NT2/D1 (cell line): Measurements from ENCODE around the gene TRIM46.
"Not testable (repeated sequence)": the region's sequence is repeated elsewhere in the genome, so short reads cannot be mapped to it uniquely, and the experiment has no call there.

ENCODE experiments used
- DNase-seq: peaks from one replicate; pipeline ENCODE4 v3.0.0-alpha.2; 2011; ENCODE audit warnings: low read depth, low spot score
- H3K27me3 ChIP-seq: 2 replicates; pipeline ENCODE4 v1.6.0; 2011; ENCODE audit warnings: mild to moderate bottlenecking; ENCODE audit not compliant: insufficient read length, insufficient read depth
- H3K36me3 ChIP-seq: 2 replicates; pipeline ENCODE4 v1.6.1; 2011; ENCODE audit warnings: mild to moderate bottlenecking, low read length, mixed read lengths; ENCODE audit not compliant: insufficient read depth, insufficient read length
- H3K4me1 ChIP-seq: 2 replicates; pipeline ENCODE4 v1.5.1; 2011; ENCODE audit not compliant: insufficient read depth, insufficient read length
- H3K4me3 ChIP-seq: 2 replicates; pipeline ENCODE4 v1.5.1; 2011; ENCODE audit warnings: low read depth; ENCODE audit not compliant: insufficient read length
- H3K9ac ChIP-seq: 2 replicates; pipeline ENCODE4 v1.6.0; 2011; ENCODE audit warnings: low read depth; ENCODE audit not compliant: insufficient read length
- H3K9me3 ChIP-seq: 2 replicates; pipeline ENCODE4 v1.5.1; 2011; ENCODE audit warnings: mild to moderate bottlenecking, low read length; ENCODE audit not compliant: insufficient read depth
- SUZ12 ChIP-seq: IDR thresholded peaks from 2 replicates; pipeline ENCODE4 v1.6.1; 2011; ENCODE audit not compliant: insufficient read length, insufficient read depth; ENCODE audit errors: extremely low read depth
- YY1 ChIP-seq: IDR thresholded peaks from 2 replicates; pipeline ENCODE4 v1.6.1; 2011; ENCODE audit not compliant: insufficient read length, insufficient read depth
- ZNF274 ChIP-seq: IDR thresholded peaks from 2 replicates; pipeline ENCODE4 v1.6.1; 2011; ENCODE audit warnings: mild to moderate bottlenecking, low read depth, low read length

The TRIM46 gene

GRCh38 chr1:155145491-155145890 lies 28.2 kb upstream of the TRIM46 start:
- no peak for DNase-seq
- Histone ChIP-seq H3K4me3 (no peak overlapping the region), H3K4me1 (no peaks in the 10 kb centered on the region), H3K9ac (no peak overlapping the region), H3K9me3 (no peaks in the 10 kb centered on the region), H3K27me3 (peaks cover 7% of the 10 kb centered on the region), H3K36me3 (no peaks in the 10 kb centered on the region)
- no peak for TF ChIP-seq ZNF274
- no peak for TF ChIP-seq YY1
- no peak for TF ChIP-seq SUZ12

DNA sequence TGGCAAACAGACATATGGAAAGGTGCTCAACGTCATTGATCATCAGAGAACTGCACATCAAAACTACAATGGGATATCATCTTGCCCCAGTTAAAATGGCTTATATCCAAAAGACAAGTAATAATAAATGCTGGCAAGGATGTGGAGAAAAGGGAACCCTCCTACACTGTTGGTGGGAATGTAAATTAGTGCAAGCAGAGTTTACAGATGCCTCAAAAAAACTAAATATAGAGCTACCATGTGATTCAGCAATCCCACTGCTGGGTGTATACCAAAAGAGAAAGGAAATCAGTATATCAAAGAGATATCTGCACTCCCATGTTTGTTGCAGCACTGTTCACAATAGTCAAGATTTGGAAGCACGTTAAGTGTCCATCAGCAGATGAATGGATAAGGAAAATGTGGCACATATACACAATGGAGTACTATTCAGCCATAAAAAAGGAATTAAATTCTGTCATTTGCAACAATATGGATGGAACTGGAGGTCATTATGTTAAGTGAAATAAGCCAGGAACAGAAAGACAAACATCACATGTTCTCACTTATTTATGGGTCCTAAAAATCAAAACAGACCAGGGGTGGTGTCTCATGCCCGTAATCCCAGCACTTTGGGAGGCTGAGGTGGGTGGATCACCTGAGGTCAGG lies 17.5 kb upstream of the TRIM46 start:
- H3K9me3 ChIP-seq, H3K27me3 ChIP-seq, H3K9ac ChIP-seq, H3K4me1 ChIP-seq, H3K4me3 ChIP-seq, DNase-seq, H3K36me3 ChIP-seq: not testable (repeated sequence)

DNA sequence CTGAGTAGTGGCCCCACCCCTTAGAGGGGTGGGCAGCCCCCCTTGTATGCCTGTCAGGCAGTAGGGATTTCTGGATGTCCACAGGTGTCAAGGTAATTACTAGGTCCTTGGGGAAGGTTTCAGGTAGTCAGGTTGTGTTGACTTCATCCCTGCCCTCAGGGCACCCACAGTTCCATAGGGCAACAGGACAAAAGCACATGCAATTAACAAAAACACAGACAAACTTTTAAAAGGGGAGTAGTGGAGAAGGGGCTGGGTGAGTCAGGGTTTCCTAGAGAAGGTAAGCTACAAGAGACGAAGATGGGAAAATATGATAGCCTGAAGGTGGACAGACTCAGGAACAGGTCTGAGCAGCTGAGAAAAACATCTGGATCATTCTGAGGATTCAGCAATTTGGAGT lies 14.7 kb upstream of the TRIM46 start:
- Histone ChIP-seq H3K27me3 (no peaks in the 10 kb centered on the region), H3K4me1 (no peaks in the 10 kb centered on the region), H3K4me3 (no peak overlapping the region), H3K9me3 (no peaks in the 10 kb centered on the region), H3K36me3 (no peaks in the 10 kb centered on the region), H3K9ac (no peak overlapping the region)
- TF ChIP-seq YY1 (no peak), ZNF274 (no peak), SUZ12 (no peak)
- no peak for DNase-seq

DNA sequence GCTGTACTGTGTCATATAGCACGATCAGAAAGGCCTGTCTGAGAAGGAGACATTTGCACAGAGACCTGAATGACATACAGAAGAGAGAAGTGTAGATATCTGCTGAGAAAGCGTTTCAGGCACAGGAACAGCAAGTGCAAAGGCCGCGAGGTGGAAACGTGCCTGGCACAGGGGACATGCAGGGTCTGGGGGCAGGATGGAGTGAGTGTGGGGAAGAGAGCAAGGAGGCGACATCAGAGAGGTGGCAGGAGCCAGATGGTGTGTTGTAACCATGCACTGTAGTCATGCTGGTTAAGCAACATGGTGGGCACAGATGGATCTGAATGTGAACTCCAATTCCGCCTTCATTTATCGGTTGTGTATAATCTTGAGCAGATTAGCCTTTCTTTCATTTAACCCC lies 13.5 kb upstream of the TRIM46 start:
- H3K36me3 ChIP-seq, result no peaks in the 10 kb centered on the region
- H3K27me3 ChIP-seq, result no peaks in the 10 kb centered on the region
- TF ChIP-seq YY1 (no peak), ZNF274 (no peak), SUZ12 (no peak)
- H3K9me3 ChIP-seq, result peaks cover 4% of the 10 kb centered on the region; the same call in 1 of the 2 replicates
- H3K9ac ChIP-seq, result no peak overlapping the region
- H3K4me3 ChIP-seq, result no peak overlapping the region
- no peaks in the 10 kb centered on the region for H3K4me1 ChIP-seq
- no peak for DNase-seq

DNA sequence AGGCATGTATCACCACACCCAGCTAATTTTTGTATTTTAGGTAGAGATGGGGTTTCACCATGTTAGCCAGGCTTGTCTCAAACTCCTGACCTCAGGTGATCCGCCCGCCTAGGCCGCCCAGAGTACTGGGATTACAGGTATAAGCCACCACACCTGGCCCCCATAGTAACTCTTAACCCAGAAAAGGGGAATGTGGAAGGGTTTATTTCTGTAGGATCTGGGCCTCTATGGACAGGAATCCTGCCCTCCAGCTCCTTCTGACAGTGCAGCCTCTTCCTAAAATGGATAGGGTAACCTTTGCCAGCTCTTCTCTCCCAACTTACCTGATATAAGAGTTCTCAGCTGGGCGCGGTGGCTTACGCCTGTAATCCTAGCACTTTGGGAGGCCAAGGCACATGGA lies 11.0 kb upstream of the TRIM46 start:
- not testable (repeated sequence) for H3K4me3 ChIP-seq, DNase-seq, H3K27me3 ChIP-seq, H3K36me3 ChIP-seq, H3K9ac ChIP-seq, H3K9me3 ChIP-seq
- peaks cover 13% of the 10 kb centered on the region for H3K4me1 ChIP-seq

- DNase-seq, H3K27me3 ChIP-seq, H3K9ac ChIP-seq, H3K36me3 ChIP-seq, H3K9me3 ChIP-seq, H3K4me3 ChIP-seq: not testable (repeated sequence)
- H3K4me1 ChIP-seq, result peaks cover 13% of the 10 kb centered on the region
Measured at GRCh38 chr1:155163785-155164184, 9.9 kb upstream of the TRIM46 start.

GRCh38 chr1:155164625-155165024 lies 9.0 kb upstream of the TRIM46 start:
- H3K9ac ChIP-seq, H3K27me3 ChIP-seq, DNase-seq, H3K9me3 ChIP-seq, H3K4me3 ChIP-seq: not testable (repeated sequence)
- Histone ChIP-seq H3K4me1 (peaks cover 13% of the 10 kb centered on the region), H3K36me3 (peaks cover 13% of the 10 kb centered on the region)

DNA sequence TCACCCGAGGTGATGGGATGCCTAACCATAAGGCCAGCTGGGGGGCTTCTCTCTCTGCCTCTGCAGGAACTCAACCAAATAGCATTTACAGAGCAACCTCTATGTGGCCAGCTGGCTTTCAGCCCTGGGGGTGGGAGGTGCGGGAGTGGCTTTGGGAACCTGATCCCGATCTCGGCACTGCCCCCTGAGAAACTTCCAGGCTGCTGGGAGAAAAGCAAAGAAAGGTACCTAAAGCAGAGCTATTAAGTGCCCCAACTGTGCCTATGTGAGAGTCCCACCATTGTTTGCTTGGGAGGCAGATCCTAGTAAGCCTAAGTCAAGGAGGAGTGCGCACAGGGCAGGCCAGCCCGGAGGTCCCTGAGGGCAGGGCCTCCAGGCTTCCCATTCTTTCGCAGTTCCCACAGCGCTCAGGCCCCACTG lies 7.6 kb upstream of the TRIM46 start:
- H3K4me3 ChIP-seq, result no peak overlapping the region
- H3K4me1 ChIP-seq, result peaks cover 13% of the 10 kb centered on the region
- no peak for DNase-seq
- peaks cover 4% of the 10 kb centered on the region; the same call in 1 of the 2 replicates for H3K9me3 ChIP-seq
- H3K27me3 ChIP-seq, result no peaks in the 10 kb centered on the region
- H3K9ac ChIP-seq, result peak overlapping the region; percentile 29
- no peak for TF ChIP-seq YY1
- TF ChIP-seq ZNF274, result no peak
- no peak for TF ChIP-seq SUZ12
- H3K36me3 ChIP-seq, result peaks cover 27% of the 10 kb centered on the region
